ENCODE data around the gene NOA1. TPM values are rescaled to one million over a fixed set of nuclear protein-coding genes. Genes with fewer than 3 reads are reported as not detected.

NOA1 gene
- total RNA-seq, 4 donors from 2014 or later: 20.3 to 34.5 (median 23.2) TPM

GRCh38 chr4:56958111-56958517 is 19.3 kb downstream of the NOA1 start:
- H3K27ac ChIP-seq: peak overlapping the region; percentile 27 to 69 (median 64)
- peak overlapping the region; percentile 0 to 24 (median 17) for H3K4me3 ChIP-seq
- in situ Hi-C loops (cut with MboI; ENCODE audit: low sequenced_read_pairs in 4 of 4): no loop called here
- peaks cover 0 to 27% of the 10 kb centered on the region in 2 donors for H3K36me3 ChIP-seq
- ATAC-seq (peak; percentile 99 to 100), DNase-seq (peak; percentile 68 to 91)
- peaks cover 6 to 7% of the 10 kb centered on the region in 2 donors for H3K4me1 ChIP-seq
- TF ChIP-seq POLR2A (IDR thresholded peaks at IDR 0.05) (no peak), CTCF (IDR thresholded peaks at IDR 0.05 in 4 of 5, conservative IDR thresholded peaks at IDR 0.05 in 1 of 5) (no peak)
- intact Hi-C loops (cut with DNase I; ENCODE audit: low total_unique reads): loop anchor here (1.0 to 5.0 kb wide), 2 partner anchors 19 to 51 kb away; partner anchors contain the start of genes NOA1 and REST
- H3K9me3 ChIP-seq: no peaks in the 10 kb centered on the region
- no peaks in the 10 kb centered on the region for H3K27me3 ChIP-seq

- Histone ChIP-seq H3K4me1 (peaks cover 6% of the 10 kb centered on the region in 2 donors), H3K27me3 (no peaks in the 10 kb centered on the region), H3K36me3 (no peaks in the 10 kb centered on the region), H3K27ac (no peak overlapping the region), H3K4me3 (no peak overlapping the region), H3K9me3 (no peaks in the 10 kb centered on the region)
- in situ Hi-C loops (cut with MboI; ENCODE audit: low sequenced_read_pairs in 4 of 4) (no loop called here), intact Hi-C loops (cut with DNase I; ENCODE audit: low total_unique reads) (no loop called here)
- no peak for ATAC-seq
- TF ChIP-seq POLR2A (IDR thresholded peaks at IDR 0.05): no peak
- TF ChIP-seq CTCF (IDR thresholded peaks at IDR 0.05 in 4 of 5, conservative IDR thresholded peaks at IDR 0.05 in 1 of 5): no peak
- no peak for DNase-seq
Observed at GRCh38 chr4:56953680-56954520, 23.5 kb downstream of the NOA1 start.

- H3K27me3 ChIP-seq: no peaks in the 10 kb centered on the region
- H3K36me3 ChIP-seq: no peaks in the 10 kb centered on the region
- H3K4me1 ChIP-seq: no peaks in the 10 kb centered on the region
- H3K27ac ChIP-seq: no peak overlapping the region
- in situ Hi-C loops (cut with MboI; ENCODE audit: low sequenced_read_pairs in 4 of 4) (no loop called here), intact Hi-C loops (cut with DNase I; ENCODE audit: low total_unique reads) (no loop called here)
- H3K4me3 ChIP-seq: no peak overlapping the region
- no peaks in the 10 kb centered on the region for H3K9me3 ChIP-seq
- no peak for DNase-seq
- TF ChIP-seq CTCF (IDR thresholded peaks at IDR 0.05 in 4 of 5, conservative IDR thresholded peaks at IDR 0.05 in 1 of 5): no peak
- no peak for TF ChIP-seq POLR2A (IDR thresholded peaks at IDR 0.05)
- no peak for ATAC-seq
Observed at GRCh38 chr4:56941403-56941802, 36.0 kb downstream of the NOA1 start.

- Histone ChIP-seq H3K27ac (no peak overlapping the region), H3K4me1 (no peaks in the 10 kb centered on the region), H3K4me3 (no peak overlapping the region), H3K9me3 (no peaks in the 10 kb centered on the region), H3K36me3 (no peaks in the 10 kb centered on the region), H3K27me3 (no peaks in the 10 kb centered on the region)
- ATAC-seq (no peak), DNase-seq (no peak)
- intact Hi-C loops (cut with DNase I; ENCODE audit: low total_unique reads) (no loop called here), in situ Hi-C loops (cut with MboI; ENCODE audit: low sequenced_read_pairs in 4 of 4) (no loop called here)
- TF ChIP-seq CTCF (IDR thresholded peaks at IDR 0.05 in 4 of 5, conservative IDR thresholded peaks at IDR 0.05 in 1 of 5) (no peak), POLR2A (IDR thresholded peaks at IDR 0.05) (no peak)
Observed at GRCh38 chr4:56940971-56941370, 36.4 kb downstream of the NOA1 start.
